Activated T-cell treated with anti-CD3 and anti-CD28 coated beads, Interleukin-2, amount 50 U/mL, for 72 hours (primary cell): ENCODE measurements around the gene BICDL1. TPM values are rescaled to one million over a fixed set of nuclear protein-coding genes. Genes with fewer than 3 reads are reported as not detected.

Experiments used
- ATAC-seq, 2 donors: fragments of 150-1000 bp; cut with Tn5 transposase; replicated peaks in 1 of 2; 2 replicates each; pipeline ENCODE4 v1.10.0; 2021; ENCODE audit warnings: moderate library complexity in 2 of 2, mild to moderate bottlenecking in 1 of 2
- DNase-seq, 2 donors: peaks; one replicate each; pipeline ENCODE4 v3.0.0; 2021 to 2022; ENCODE audit warnings: mixed read lengths in 1 of 2
- H3K27ac Mint-ChIP-seq: one replicate; pipeline ENCODE4 v1.8.0; 2022; ENCODE audit warnings: mild to moderate bottlenecking, moderate library complexity, mixed read lengths
- H3K27me3 Mint-ChIP-seq: one replicate; pipeline ENCODE4 v1.8.0; 2022; ENCODE audit warnings: low read depth, mixed read lengths
- H3K36me3 Mint-ChIP-seq, 2 donors: one replicate each; pipeline ENCODE4 v1.8.0; 2022; ENCODE audit warnings: mixed read lengths in 2 of 2, mild to moderate bottlenecking in 1 of 2; ENCODE audit not compliant: insufficient read depth in 2 of 2
- H3K4me1 Mint-ChIP-seq: one replicate; pipeline ENCODE4 v1.8.0; 2022; ENCODE audit warnings: low read depth, mixed read lengths
- H3K4me3 Mint-ChIP-seq, 2 donors: one replicate each; pipeline ENCODE4 v1.8.0; 2022; ENCODE audit warnings: mild to moderate bottlenecking in 2 of 2, mixed read lengths in 2 of 2, moderate library complexity in 2 of 2
- H3K9me3 Mint-ChIP-seq, 2 donors: one replicate each; pipeline ENCODE4 v1.8.0; 2022; ENCODE audit warnings: mixed read lengths in 2 of 2
- total RNA-seq, 2 donors: library from RNA; stranded (reverse); gene quantifications; one replicate each; pipeline ENCODE4 v1.2.3, GENCODE V29; 2022

BICDL1 gene
- total RNA-seq, 2 donors from 2014 or later: 154 to 180 TPM

DNA sequence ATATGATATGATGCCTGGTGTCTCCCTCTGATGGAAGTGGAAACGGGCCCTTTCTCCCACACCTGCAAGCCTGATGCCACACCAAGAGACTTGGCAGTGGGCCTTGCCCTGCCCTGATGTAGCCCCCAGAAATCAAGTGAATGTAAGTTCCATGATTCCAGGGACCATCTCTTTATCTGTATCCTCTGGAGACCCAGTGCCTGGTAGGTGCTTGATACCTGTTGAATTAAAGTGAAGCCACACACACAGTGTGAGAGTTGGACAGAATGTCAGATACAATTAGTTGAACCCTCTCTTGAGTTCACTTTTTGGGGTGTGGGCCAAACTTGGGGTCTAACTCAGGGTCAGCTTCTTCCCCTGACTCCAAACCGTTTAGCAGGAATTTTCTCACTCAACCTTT lies 132.3 kb downstream of the BICDL1 start:
- H3K36me3 Mint-ChIP-seq: peaks cover 3 to 4% of the 10 kb centered on the region in 2 donors
- ATAC-seq: peak; percentile 2 to 5
- H3K9me3 Mint-ChIP-seq: no peaks in the 10 kb centered on the region
- peak overlapping the region; percentile 17 for H3K27ac Mint-ChIP-seq
- H3K27me3 Mint-ChIP-seq: no peaks in the 10 kb centered on the region
- peaks cover 87% of the 10 kb centered on the region for H3K4me1 Mint-ChIP-seq
- no peak for DNase-seq
- H3K4me3 Mint-ChIP-seq: peak overlapping the region; percentile 68 to 91

DNA sequence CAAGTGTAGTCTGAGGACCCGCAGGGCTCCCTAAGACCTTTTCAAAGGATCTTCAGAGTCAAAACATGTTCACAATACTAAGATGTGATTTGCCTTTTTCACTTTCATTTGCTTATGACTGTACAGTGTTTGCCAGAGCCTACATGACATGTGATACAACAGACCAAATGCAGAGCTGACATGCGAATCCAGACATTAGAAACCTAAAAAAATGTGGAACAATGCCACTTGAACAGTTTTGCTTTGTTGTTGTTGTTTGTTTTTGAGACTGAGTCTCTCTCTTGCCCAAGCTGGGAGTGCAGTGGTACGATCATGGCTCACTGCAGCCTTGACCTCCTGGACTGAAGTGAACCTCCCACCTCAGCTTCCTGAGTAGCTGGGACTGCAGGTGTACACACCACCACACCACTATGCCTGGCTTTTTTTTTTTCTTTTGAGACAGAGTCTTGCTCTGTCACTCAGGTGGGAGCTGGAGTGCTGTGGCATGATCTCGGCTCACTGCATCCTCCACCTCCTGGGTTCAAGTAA lies 132.8 kb downstream of the BICDL1 start:
- ATAC-seq (peak; percentile 59 to 63), DNase-seq (peak; percentile 18 to 26)
- H3K27ac Mint-ChIP-seq: peak overlapping the region; percentile 17
- H3K4me1 Mint-ChIP-seq: peaks cover 92% of the 10 kb centered on the region
- H3K36me3 Mint-ChIP-seq: peaks cover 4 to 6% of the 10 kb centered on the region in 2 donors
- H3K4me3 Mint-ChIP-seq: peak overlapping the region; percentile 68 to 91
- no peaks in the 10 kb centered on the region for H3K9me3 Mint-ChIP-seq
- no peaks in the 10 kb centered on the region for H3K27me3 Mint-ChIP-seq

- ATAC-seq: no peak
- peaks cover 0 to 18% of the 10 kb centered on the region in 2 donors for H3K36me3 Mint-ChIP-seq
- H3K4me1 Mint-ChIP-seq: peaks cover 86% of the 10 kb centered on the region
- no peaks in the 10 kb centered on the region for H3K27me3 Mint-ChIP-seq
- no peaks in the 10 kb centered on the region for H3K9me3 Mint-ChIP-seq
- DNase-seq: no peak
- no peak overlapping the region for H3K27ac Mint-ChIP-seq
- no peak overlapping the region for H3K4me3 Mint-ChIP-seq
Observed at GRCh38 chr12:120125029-120125428, 136.0 kb downstream of the BICDL1 start.

- H3K36me3 Mint-ChIP-seq: peaks cover 0 to 19% of the 10 kb centered on the region in 2 donors
- peaks cover 77% of the 10 kb centered on the region for H3K4me1 Mint-ChIP-seq
Observed at GRCh38 chr12:120125792-120126634, 137.0 kb downstream of the BICDL1 start.

DNA sequence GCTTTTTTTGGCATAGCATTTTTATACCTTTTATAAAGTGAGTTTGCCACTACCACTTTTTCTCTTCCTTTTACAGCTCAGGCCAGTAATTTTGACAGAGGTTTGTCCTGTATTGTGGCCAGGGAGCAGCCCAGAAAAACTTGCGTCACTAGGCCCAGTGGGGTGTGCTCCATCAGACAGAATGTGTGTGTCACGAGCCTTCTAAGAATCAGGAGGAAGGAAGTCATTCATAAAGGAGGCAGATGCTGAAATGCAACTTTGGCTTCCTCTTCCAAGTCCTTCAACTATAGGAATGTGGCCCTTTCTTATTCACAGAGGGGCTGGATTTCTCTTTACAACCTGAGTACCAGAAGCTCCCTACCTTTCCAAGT lies 137.6 kb downstream of the BICDL1 start:
- Mint-ChIP-seq H3K27me3 (no peaks in the 10 kb centered on the region), H3K4me3 (peak overlapping the region in 1 of 2 donors; percentile 36), H3K9me3 (no peaks in the 10 kb centered on the region), H3K27ac (peak overlapping the region; percentile 70), H3K4me1 (peaks cover 71% of the 10 kb centered on the region), H3K36me3 (peaks cover 0 to 22% of the 10 kb centered on the region in 2 donors)
- DNase-seq (no peak), ATAC-seq (peak; percentile 3 to 29)

More at GRCh38 chr12:120125792-120126634, 137.0 kb downstream of the BICDL1 start:
- DNase-seq (no peak), ATAC-seq (peak; percentile 22 to 38)
- Mint-ChIP-seq H3K27ac (peak overlapping the region; percentile 70), H3K27me3 (no peaks in the 10 kb centered on the region), H3K4me3 (peak overlapping the region in 1 of 2 donors; percentile 36), H3K9me3 (no peaks in the 10 kb centered on the region)

- no peaks in the 10 kb centered on the region for H3K9me3 Mint-ChIP-seq
- ATAC-seq (no peak), DNase-seq (no peak)
- H3K4me3 Mint-ChIP-seq: no peak overlapping the region
- peaks cover 0 to 26% of the 10 kb centered on the region in 2 donors for H3K36me3 Mint-ChIP-seq
- H3K27me3 Mint-ChIP-seq: no peaks in the 10 kb centered on the region
- H3K27ac Mint-ChIP-seq: no peak overlapping the region
- H3K4me1 Mint-ChIP-seq: peaks cover 37% of the 10 kb centered on the region
Observed at GRCh38 chr12:120130011-120130410, 141.0 kb downstream of the BICDL1 start.

DNA sequence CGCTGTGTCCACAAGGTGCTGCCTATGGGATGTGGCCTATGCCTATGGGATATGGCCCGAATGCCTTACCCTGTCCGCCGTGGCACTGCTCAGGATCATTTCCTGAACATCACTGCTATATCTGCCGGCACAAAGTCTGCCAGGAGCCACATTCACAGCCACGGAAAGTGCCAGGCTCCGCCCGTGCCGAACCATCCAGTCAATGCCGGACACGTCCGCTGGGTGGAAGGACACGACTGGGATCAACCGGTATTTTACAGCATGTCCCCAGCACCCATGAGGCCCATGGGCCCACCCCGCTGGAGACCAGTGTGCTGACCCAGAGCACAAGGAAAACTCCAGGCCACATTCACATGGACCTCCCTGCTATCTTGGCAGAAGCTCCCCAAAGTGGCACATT lies 142.1 kb downstream of the BICDL1 start:
- no peak overlapping the region for H3K4me3 Mint-ChIP-seq
- no peaks in the 10 kb centered on the region for H3K27me3 Mint-ChIP-seq
- ATAC-seq (no peak), DNase-seq (no peak)
- H3K36me3 Mint-ChIP-seq: peaks cover 0 to 26% of the 10 kb centered on the region in 2 donors
- H3K9me3 Mint-ChIP-seq: no peaks in the 10 kb centered on the region
- H3K27ac Mint-ChIP-seq: no peak overlapping the region
- H3K4me1 Mint-ChIP-seq: peaks cover 28% of the 10 kb centered on the region

- no peak overlapping the region for H3K27ac Mint-ChIP-seq
- H3K4me3 Mint-ChIP-seq: no peak overlapping the region
- H3K9me3 Mint-ChIP-seq: no peaks in the 10 kb centered on the region
- ATAC-seq: no peak
- peaks cover 0 to 27% of the 10 kb centered on the region in 2 donors for H3K36me3 Mint-ChIP-seq
- H3K4me1 Mint-ChIP-seq: peaks cover 17% of the 10 kb centered on the region
- H3K27me3 Mint-ChIP-seq: no peaks in the 10 kb centered on the region
- no peak for DNase-seq
Observed at GRCh38 chr12:120132054-120132836, 143.2 kb downstream of the BICDL1 start.

DNA sequence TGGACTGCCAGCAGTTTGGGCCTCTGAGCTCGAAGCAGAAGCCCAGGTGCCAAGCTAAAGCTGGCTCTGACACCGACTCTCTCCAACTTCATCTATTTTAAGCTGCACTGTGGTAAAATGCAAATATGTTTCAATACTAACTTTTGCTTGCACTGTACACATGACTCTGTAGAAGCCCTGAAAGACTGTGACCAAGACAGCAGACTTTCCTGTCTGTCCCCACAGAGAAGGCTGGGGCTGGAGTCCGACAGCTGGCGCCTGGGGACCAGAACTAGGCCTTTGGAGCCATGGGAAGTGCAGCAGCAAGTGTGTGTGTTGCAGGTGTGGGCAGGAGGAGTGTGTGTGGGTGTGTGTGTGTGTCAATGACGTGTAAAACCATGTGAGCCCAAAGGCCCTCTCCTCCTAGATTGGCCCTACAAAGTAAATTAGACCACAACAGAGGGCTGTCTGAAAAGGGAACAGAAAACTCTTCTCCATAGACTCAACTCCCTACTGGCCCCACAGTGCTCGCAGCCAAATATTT lies 143.9 kb downstream of the BICDL1 start:
- H3K9me3 Mint-ChIP-seq: no peaks in the 10 kb centered on the region
- no peaks in the 10 kb centered on the region for H3K27me3 Mint-ChIP-seq
- ATAC-seq: no peak
- H3K27ac Mint-ChIP-seq: peak overlapping the region; percentile 43
- peaks cover 0 to 22% of the 10 kb centered on the region in 2 donors for H3K36me3 Mint-ChIP-seq
- no peak for DNase-seq
- H3K4me3 Mint-ChIP-seq: no peak overlapping the region
- H3K4me1 Mint-ChIP-seq: peaks cover 10% of the 10 kb centered on the region

DNA sequence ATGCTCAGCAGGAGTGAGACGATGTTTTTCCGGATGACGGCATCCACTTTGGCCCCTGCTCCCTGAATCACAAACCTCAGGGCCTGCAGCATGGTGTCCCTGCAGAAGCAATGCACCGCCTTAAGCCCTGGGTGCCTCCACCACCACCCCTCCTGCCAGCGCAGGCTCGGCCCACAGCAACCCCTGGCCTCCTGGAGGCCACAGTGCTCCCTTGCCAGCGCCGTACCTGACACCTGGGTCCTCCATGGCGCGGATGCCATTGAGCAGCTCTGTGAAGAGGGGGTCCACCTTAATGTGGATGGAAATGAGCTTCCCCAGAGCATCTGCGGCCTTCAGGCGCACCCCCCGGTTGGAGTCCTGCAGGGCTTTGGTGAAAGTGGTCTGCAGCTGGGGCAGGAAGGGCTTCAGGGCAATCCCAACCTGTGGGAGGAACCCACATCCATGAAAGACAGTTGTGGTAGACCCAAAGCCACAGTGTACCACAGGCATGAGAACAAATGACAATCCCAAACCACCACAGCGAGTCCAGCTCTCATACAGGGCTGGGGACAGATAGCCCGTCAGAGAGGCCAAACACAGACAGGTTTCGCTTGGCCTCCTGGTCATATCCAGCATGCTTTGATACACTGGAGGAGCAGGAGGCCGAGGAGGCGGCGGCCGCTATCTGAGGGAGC lies 145.4 kb downstream of the BICDL1 start:
- Mint-ChIP-seq H3K9me3 (no peaks in the 10 kb centered on the region), H3K4me3 (no peak overlapping the region), H3K36me3 (peaks cover 0 to 20% of the 10 kb centered on the region in 2 donors), H3K27me3 (no peaks in the 10 kb centered on the region), H3K27ac (no peak overlapping the region), H3K4me1 (no peaks in the 10 kb centered on the region)
- DNase-seq (no peak), ATAC-seq (no peak)

- no peak for ATAC-seq
- peaks cover 6 to 25% of the 10 kb centered on the region in 2 donors for H3K36me3 Mint-ChIP-seq
- no peak overlapping the region for H3K27ac Mint-ChIP-seq
- H3K4me1 Mint-ChIP-seq: no peaks in the 10 kb centered on the region
- H3K4me3 Mint-ChIP-seq: no peak overlapping the region
- H3K9me3 Mint-ChIP-seq: no peaks in the 10 kb centered on the region
- no peak for DNase-seq
- no peaks in the 10 kb centered on the region for H3K27me3 Mint-ChIP-seq
Observed at GRCh38 chr12:120136093-120136770, 147.2 kb downstream of the BICDL1 start.

DNA sequence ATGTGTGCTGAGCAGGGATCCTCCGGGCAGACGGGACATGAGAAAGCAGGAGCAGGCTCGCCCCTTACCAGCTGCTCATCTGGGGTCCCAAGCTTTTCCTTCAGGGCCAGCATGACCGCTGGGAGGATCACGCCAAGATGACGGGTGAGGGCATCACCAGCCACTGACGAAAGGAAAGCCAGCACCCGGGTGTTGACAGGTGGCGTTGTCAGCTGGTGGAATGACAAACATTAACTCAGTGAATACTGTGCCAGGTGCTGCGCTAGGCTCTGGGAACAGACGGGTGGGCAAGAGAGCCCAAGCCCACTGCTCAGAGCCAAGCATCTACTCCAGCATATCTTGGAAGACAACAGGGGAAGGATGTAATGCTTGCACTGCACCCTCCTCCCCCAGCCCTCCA lies 148.8 kb downstream of the BICDL1 start:
- Mint-ChIP-seq H3K9me3 (no peaks in the 10 kb centered on the region), H3K4me3 (no peak overlapping the region), H3K36me3 (peaks cover 11 to 32% of the 10 kb centered on the region in 2 donors), H3K27ac (no peak overlapping the region), H3K27me3 (no peaks in the 10 kb centered on the region), H3K4me1 (no peaks in the 10 kb centered on the region)
- no peak for ATAC-seq
- no peak for DNase-seq
